Right lobe of liver (tissue), 4 donors: ENCODE measurements around the gene SPECC1L.

ENCODE experiments used
- CTCF ChIP-seq, 4 donors: fragments of 200-600 bp in 3 of 4; fragments of 450-650 bp in 1 of 4; IDR thresholded peaks; one replicate each; pipeline versions ENCODE4 v1.5.1 to v1.8.0; 2016 to 2022; ENCODE audit warnings: antibody characterized with exemption in 4 of 4, mild to moderate bottlenecking in 2 of 4
- POLR2A ChIP-seq: fragments of 450-650 bp; IDR thresholded peaks from one replicate; pipeline ENCODE4 v1.6.1; 2017; ENCODE audit warnings: antibody characterized with exemption, mild to moderate bottlenecking
- donor health status: DM: no; HTN: no; CAD: no.
- donor health status: DM: no; HTN: no; CAD: no.
- donor health status: DM: no; HTN: yes; CAD: no.

DNA sequence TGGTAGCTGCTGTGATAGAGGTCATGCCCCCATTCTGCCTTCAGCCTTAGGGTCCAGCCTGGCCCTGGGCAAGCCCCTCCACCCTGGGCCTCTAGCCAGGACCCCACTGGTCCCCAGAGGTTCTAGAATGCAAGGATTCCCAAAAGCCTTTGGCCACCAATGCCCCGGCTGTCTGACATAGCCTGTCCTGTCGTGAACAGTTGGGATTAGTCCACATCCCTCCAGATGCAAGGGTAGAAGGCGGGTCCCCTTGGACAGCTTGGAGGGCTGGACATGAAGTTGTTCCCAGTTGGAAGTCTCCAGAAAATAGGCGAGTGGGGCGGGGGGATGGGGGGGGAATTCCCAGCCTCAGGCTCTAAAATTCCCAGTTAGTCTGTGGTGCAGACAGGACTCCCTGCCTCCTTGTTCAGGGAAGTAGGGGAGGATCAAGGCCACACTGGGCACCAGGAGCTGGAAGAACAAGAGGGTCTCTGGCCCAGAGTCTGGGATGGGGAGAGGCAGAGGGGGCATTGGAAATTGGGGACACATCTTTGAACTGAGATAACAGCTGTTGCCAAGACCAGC is 151.6 kb downstream of the SPECC1L start:
- TF ChIP-seq CTCF (IDR thresholded peaks at IDR 0.05) (no peak), POLR2A (no peak)
